Suppressor macrophage (primary cell): ENCODE results near the gene OR4D5.

Source experiments
- DNase-seq, 4 experiments: peaks; one replicate each; pipeline ENCODE4 v3.0.0-alpha.2; 2020 to 2022
- total RNA-seq, 17 experiments: gene quantifications; one replicate each; lab custom pipeline; 2026; ENCODE audit warnings: mixed read lengths in 6 of 17, inconsistent platforms in 3 of 17; lab: John Stamatoyannopoulos, UW

Gene OR4D5
- total RNA-seq = 0 to 0.55 (median 0) reads per million in 17 experiments

- no peak for DNase-seq
These were observed at the start of gene OR4D5 for GRCh38 chr11:123939317-123939716. Gene OR4D5 (plus strand): TSS chr11:123939617. CDS start chr11:123939617, 0 bp downstream.

GRCh38 chr11:123892031-123892430, 47.4 kb upstream of the OR4D5 start:
- no peak for DNase-seq

- no peak for DNase-seq
These were observed 39.6 kb upstream of the OR4D5 start for GRCh38 chr11:123899792-123900191.

GRCh38 chr11:123901867-123902266, 37.5 kb upstream of the OR4D5 start, which contains the start of gene OR8D4:
Gene OR8D4 (plus strand): TSS chr11:123902167. CDS start chr11:123906432, 4,265 bp downstream.
- no peak for DNase-seq

GRCh38 chr11:123903932-123904331, 35.5 kb upstream of the OR4D5 start:
- DNase-seq = no peak

- DNase-seq = no peak
These were observed 34.5 kb upstream of the OR4D5 start for GRCh38 chr11:123904932-123905331.

- DNase-seq = no peak
These were observed 33.6 kb upstream of the OR4D5 start for GRCh38 chr11:123905826-123906225.

- DNase-seq = no peak
These were observed 18.5 kb upstream of the OR4D5 start for GRCh38 chr11:123920943-123921342.

GRCh38 chr11:123924027-123924426, 15.4 kb upstream of the OR4D5 start:
- no peak for DNase-seq

GRCh38 chr11:123942413-123942812, 3.0 kb downstream of the OR4D5 start:
- DNase-seq = no peak

- no peak for DNase-seq
These were observed 4.3 kb downstream of the OR4D5 start, which contains the start of gene OR6T1 for GRCh38 chr11:123943738-123944137. Gene OR6T1 (minus strand): TSS chr11:123943838. CDS start chr11:123943838, 0 bp downstream.

- DNase-seq = no peak
These were observed 5.7 kb downstream of the OR4D5 start for GRCh38 chr11:123945132-123945531.

GRCh38 chr11:123956752-123957151, 17.3 kb downstream of the OR4D5 start:
- no peak for DNase-seq

GRCh38 chr11:123973816-123974215, 34.4 kb downstream of the OR4D5 start:
- DNase-seq = no peak

GRCh38 chr11:123976770-123977560, 37.5 kb downstream of the OR4D5 start:
- DNase-seq = no peak

GRCh38 chr11:123977731-123978347, 38.4 kb downstream of the OR4D5 start, which contains the start of gene OR10S1:
Gene OR10S1 (minus strand): TSS chr11:123977781. CDS start chr11:123977664, 117 bp downstream.
- no peak for DNase-seq

- DNase-seq = no peak
These were observed 39.9 kb downstream of the OR4D5 start for GRCh38 chr11:123979311-123979710.
